Upper lobe of left lung (tissue), 6 donors: ENCODE data around the gene TPST1. TPM values are rescaled to one million over a fixed set of nuclear protein-coding genes. Genes with fewer than 3 reads are reported as not detected.

Source experiments
- ATAC-seq, 2 donors: fragments of 200-7000 bp; cut with Tn5 transposase; one replicate each; pipeline ENCODE4 v1.9.1; 2022; ENCODE audit warnings: mild to moderate bottlenecking in 2 of 2, moderate library complexity in 2 of 2; ENCODE audit not compliant: low FRiP score in 2 of 2
- DNase-seq, 2 donors: peaks; one replicate each; pipeline ENCODE4 v3.0.0-alpha.2; 2019 to 2020
- H3K27ac ChIP-seq, 4 donors: fragments of 200-600 bp; sonication (generic); one replicate each; pipeline ENCODE4 v1.5.1; 2016 to 2019
- H3K27me3 ChIP-seq, 4 donors: fragments of 200-600 bp; sonication (generic); one replicate each; pipeline ENCODE4 v1.5.1; 2017 to 2019
- H3K36me3 ChIP-seq, 4 donors: fragments of 200-600 bp; sonication (generic); one replicate each; pipeline ENCODE4 v1.5.1; 2016 to 2019
- H3K4me1 ChIP-seq, 4 donors: fragments of 200-600 bp; sonication (generic); one replicate each; pipeline ENCODE4 v1.5.1; 2018 to 2019
- H3K4me3 ChIP-seq, 4 donors: fragments of 200-600 bp; sonication (generic); one replicate each; pipeline ENCODE4 v1.5.1; 2017 to 2019; ENCODE audit warnings: mild to moderate bottlenecking in 2 of 4, moderate library complexity in 1 of 4
- H3K9me3 ChIP-seq, 4 donors: fragments of 200-600 bp; sonication (generic); one replicate each; pipeline ENCODE4 v1.5.1; 2018 to 2019
- CTCF ChIP-seq, 6 experiments: fragments of 450-650 bp in 4 of 6; fragments of 200-600 bp in 2 of 6; sonication (generic) in 2 of 6; IDR thresholded peaks; one replicate each; pipeline ENCODE4 v1.5.1; 2016 to 2019; ENCODE audit warnings: antibody characterized with exemption in 6 of 6
- EP300 ChIP-seq, 4 donors: sonication (generic); formaldehyde crosslinking; IDR thresholded peaks; one replicate each; pipeline ENCODE4 v1.5.1; 2017; ENCODE audit warnings: antibody characterized with exemption in 4 of 4, control low read depth in 2 of 4
- POLR2A ChIP-seq, 4 donors: fragments of 450-650 bp; IDR thresholded peaks; one replicate each; pipeline ENCODE4 v1.5.1; 2016 to 2017; ENCODE audit warnings: antibody characterized with exemption in 4 of 4, mild to moderate bottlenecking in 2 of 4
- POLR2AphosphoS5 ChIP-seq, 2 donors: sonication (generic); formaldehyde crosslinking; IDR thresholded peaks; one replicate each; pipeline ENCODE4 v1.5.1; 2017; ENCODE audit warnings: antibody characterized with exemption in 2 of 2
- WGBS, 2 donors: methylation state at CpG; one replicate each; pipeline ENCODE4 v1.1.5; 2017 to 2018; 5-methylcytosine and 5-hydroxymethylcytosine counted together
- total RNA-seq, 6 donors: library from RNA; depleted of rRNA in 4 of 6; stranded (reverse); fragments of >200 nt in 4 of 6; gene quantifications; one replicate each; pipeline versions ENCODE4 v1.1.0 to v1.2.1, GENCODE V29; 2016 to 2021
- donor health status: DM: no; HTN: no; CAD: no; lungs with moderate emphysema.
- donor health status: DM: no; HTN: yes; CAD: no; lungs with severe emphysema.

Gene TPST1
- total RNA-seq, 6 donors from 2014 or later: 17.1 to 69.1 (median 19.0) TPM

GRCh38 chr7:66352071-66352470, 146.9 kb downstream of the TPST1 start:
- peaks cover 5 to 17% (median 10%) of the 10 kb centered on the region in 4 donors for H3K4me1 ChIP-seq
- DNase-seq: peak in 1 of 2 donors; percentile 55
- ATAC-seq: no peak

GRCh38 chr7:66353547-66353946, 148.4 kb downstream of the TPST1 start:
- no peak for TF ChIP-seq POLR2A (IDR thresholded peaks at IDR 0.05)
- no peak for TF ChIP-seq POLR2AphosphoS5 (IDR thresholded peaks at IDR 0.05)
- TF ChIP-seq EP300 (IDR thresholded peaks at IDR 0.05): no peak
- TF ChIP-seq CTCF (IDR thresholded peaks at IDR 0.05): no peak
- no peak for ATAC-seq
- H3K27ac ChIP-seq: no peak overlapping the region
- no peaks in the 10 kb centered on the region for H3K27me3 ChIP-seq
- no peak for DNase-seq
- no peaks in the 10 kb centered on the region for H3K9me3 ChIP-seq
- peaks cover 5 to 9% (median 8%) of the 10 kb centered on the region in 4 donors for H3K4me1 ChIP-seq
- no peak overlapping the region for H3K4me3 ChIP-seq
- WGBS, 2 donors: 89 to 94% methylated on average over 5 of the region's 5 CpGs
- H3K36me3 ChIP-seq: no peaks in the 10 kb centered on the region

More at GRCh38 chr7:66352071-66352470, 146.9 kb downstream of the TPST1 start:
- H3K27me3 ChIP-seq: no peaks in the 10 kb centered on the region
- no peaks in the 10 kb centered on the region for H3K36me3 ChIP-seq
- no peak overlapping the region for H3K4me3 ChIP-seq
- peak overlapping the region in 1 of 4 donors; percentile 27 for H3K27ac ChIP-seq
- WGBS, 2 donors: 32 to 34% methylated on average over 4 of the region's 4 CpGs
- H3K9me3 ChIP-seq: no peaks in the 10 kb centered on the region
- TF ChIP-seq POLR2AphosphoS5 (IDR thresholded peaks at IDR 0.05): no peak
- TF ChIP-seq EP300 (IDR thresholded peaks at IDR 0.05): no peak
- TF ChIP-seq CTCF (IDR thresholded peaks at IDR 0.05): no peak
- TF ChIP-seq POLR2A (IDR thresholded peaks at IDR 0.05): no peak

GRCh38 chr7:66355756-66356155, 150.6 kb downstream of the TPST1 start:
- TF ChIP-seq EP300 (IDR thresholded peaks at IDR 0.05): no peak
- no peak for TF ChIP-seq POLR2A (IDR thresholded peaks at IDR 0.05)
- no peak for TF ChIP-seq POLR2AphosphoS5 (IDR thresholded peaks at IDR 0.05)
- no peak for TF ChIP-seq CTCF (IDR thresholded peaks at IDR 0.05)
- Histone ChIP-seq H3K27me3 (no peaks in the 10 kb centered on the region), H3K4me3 (no peak overlapping the region), H3K9me3 (no peaks in the 10 kb centered on the region), H3K36me3 (no peaks in the 10 kb centered on the region), H3K4me1 (peaks cover 0 to 5% (median 2%) of the 10 kb centered on the region in 4 donors), H3K27ac (no peak overlapping the region)
- no peak for DNase-seq
- no peak for ATAC-seq
- 84 to 89% methylated on average over 3 to 4 of the region's 4 CpGs for WGBS, 2 donors

GRCh38 chr7:66356277-66356721, 151.2 kb downstream of the TPST1 start:
- Histone ChIP-seq H3K4me3 (no peak overlapping the region), H3K27ac (no peak overlapping the region), H3K36me3 (no peaks in the 10 kb centered on the region), H3K9me3 (no peaks in the 10 kb centered on the region), H3K4me1 (peaks cover 0 to 5% (median 2%) of the 10 kb centered on the region in 4 donors), H3K27me3 (no peaks in the 10 kb centered on the region)
- ATAC-seq (no peak), DNase-seq (no peak)
- no peak for TF ChIP-seq CTCF (IDR thresholded peaks at IDR 0.05)
- TF ChIP-seq EP300 (IDR thresholded peaks at IDR 0.05): no peak
- TF ChIP-seq POLR2A (IDR thresholded peaks at IDR 0.05): no peak
- no peak for TF ChIP-seq POLR2AphosphoS5 (IDR thresholded peaks at IDR 0.05)
- 85 to 89% methylated on average over 6 of the region's 6 CpGs for whole genome bisulfite sequencing, 2 donors

- Histone ChIP-seq H3K36me3 (no peaks in the 10 kb centered on the region), H3K4me3 (no peak overlapping the region), H3K4me1 (peaks cover 0 to 4% (median 1%) of the 10 kb centered on the region in 4 donors), H3K27me3 (no peaks in the 10 kb centered on the region), H3K9me3 (no peaks in the 10 kb centered on the region), H3K27ac (no peak overlapping the region)
- TF ChIP-seq POLR2A (IDR thresholded peaks at IDR 0.05) (no peak), POLR2AphosphoS5 (IDR thresholded peaks at IDR 0.05) (no peak)
- no peak for DNase-seq
- ATAC-seq: no peak
- WGBS, 2 donors: 76 to 78% methylated on average over 3 of the region's 3 CpGs
Observed at GRCh38 chr7:66357087-66357486, 152.0 kb downstream of the TPST1 start.
